ENCODE measurements around the gene SLC44A1.

- no peak for TF ChIP-seq CTCF (IDR thresholded peaks at IDR 0.05)
- no peak for TF ChIP-seq POLR2AphosphoS5 (IDR thresholded peaks at IDR 0.05)
Measured at GRCh38 chr9:105416840-105417239, 172.4 kb downstream of the SLC44A1 start.
